ENCODE results near the gene HLA-DQB1.
A peak's percentile ranks its signal among the peaks of the same experiment; 100 is the strongest.
"Not testable (repeated sequence)": the region's sequence is repeated elsewhere in the genome, so short reads cannot be mapped to it uniquely, and the experiment has no call there.

The HLA-DQB1 gene

DNA sequence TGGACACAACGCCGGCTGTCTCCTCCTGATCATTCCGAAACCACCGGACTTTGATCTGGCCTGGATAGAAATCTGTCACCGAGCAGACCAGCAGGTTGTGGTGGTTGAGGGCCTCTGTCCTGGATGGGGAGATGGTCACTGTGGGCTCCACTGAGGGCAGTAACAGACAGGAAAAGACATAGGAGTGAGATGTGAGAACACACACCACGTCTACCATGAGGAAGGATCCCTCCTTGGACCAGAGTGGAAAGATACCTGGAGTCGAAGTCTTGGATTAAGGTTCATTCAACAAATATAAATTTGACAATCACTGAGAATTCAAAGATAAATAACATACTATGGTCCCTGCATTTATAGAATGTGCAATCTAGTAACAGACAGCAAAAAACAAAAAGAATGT lies 4.4 kb downstream of the HLA-DQB1 start:
- no peak for DNase-seq (ENCODE audit: low read depth)

DNA sequence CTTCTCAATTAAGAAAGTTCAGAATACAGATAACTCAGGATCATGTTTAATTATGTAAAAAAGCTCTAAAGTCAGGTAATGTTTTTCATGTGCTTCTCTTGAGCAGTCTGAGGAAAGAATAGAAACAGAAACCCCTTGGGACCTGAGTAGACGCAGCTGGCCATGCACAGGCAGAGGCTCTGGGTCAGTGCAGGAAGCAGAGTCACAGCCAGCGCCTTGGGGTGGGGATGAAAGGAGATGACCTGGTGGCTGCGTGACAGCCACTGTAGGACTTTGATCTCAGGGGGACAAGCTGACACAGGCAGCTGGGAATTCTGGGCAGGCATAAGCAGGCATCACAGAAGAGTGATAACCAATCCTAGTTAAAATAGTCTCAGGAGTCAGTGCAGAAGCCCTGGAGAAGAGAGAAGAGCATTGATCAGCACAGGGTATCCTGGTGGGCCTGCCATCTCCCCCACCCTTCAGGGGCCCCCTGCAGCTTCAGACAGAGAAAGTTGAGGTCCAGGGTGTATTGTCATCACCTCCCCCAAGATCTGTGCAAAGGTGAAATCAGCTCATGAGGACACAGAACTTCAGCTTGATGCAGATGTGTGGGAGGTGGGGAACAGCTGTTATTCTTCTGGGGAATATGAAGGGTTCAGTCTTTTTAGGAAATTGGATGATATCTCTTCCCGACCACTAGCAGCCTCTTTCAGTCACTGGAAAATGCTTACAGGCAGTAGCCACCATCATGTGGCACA lies 6.4 kb downstream of the HLA-DQB1 start:
- DNase-seq (ENCODE audit: low read depth), result no peak

- no peak for DNase-seq (ENCODE audit: low read depth)
These were observed 8.1 kb downstream of the HLA-DQB1 start for GRCh38 chr6:32658268-32658897.

GRCh38 chr6:32657819-32658218 lies 8.6 kb downstream of the HLA-DQB1 start:
- DNase-seq (ENCODE audit: low read depth), result not testable (repeated sequence)

GRCh38 chr6:32657329-32657728 lies 9.1 kb downstream of the HLA-DQB1 start:
- DNase-seq (ENCODE audit: low read depth), result not testable (repeated sequence)

DNA sequence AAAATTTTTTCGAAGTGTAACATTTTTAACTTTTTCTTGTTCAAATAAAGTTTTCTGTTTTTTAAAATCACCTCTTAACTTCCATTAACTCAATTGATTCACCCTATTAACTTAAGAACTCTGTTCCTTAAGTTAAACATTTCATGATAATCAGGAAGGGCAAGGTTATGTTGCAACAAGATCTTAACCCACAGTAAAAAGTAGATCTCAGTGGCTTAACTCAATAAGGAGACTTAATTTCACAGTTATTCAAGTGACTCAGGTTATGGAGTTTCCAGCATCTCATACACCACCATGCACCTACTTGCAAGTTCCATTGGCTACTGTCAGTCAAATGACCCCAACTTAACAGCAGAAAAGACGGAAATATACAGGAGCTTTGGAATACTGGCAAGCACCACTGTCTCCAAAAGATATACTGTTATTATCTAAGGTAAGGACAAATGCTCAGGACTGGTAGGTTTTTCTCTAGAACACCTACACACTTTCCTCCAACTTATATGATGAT lies 11.2 kb downstream of the HLA-DQB1 start:
- DNase-seq (ENCODE audit: low read depth), result no peak

GRCh38 chr6:32645047-32645703 lies 21.3 kb downstream of the HLA-DQB1 start:
- DNase-seq (ENCODE audit: low read depth), result no peak

- DNase-seq (ENCODE audit: low read depth), result no peak
These were observed 22.6 kb downstream of the HLA-DQB1 start for GRCh38 chr6:32643904-32644303.

GRCh38 chr6:32642720-32643106 lies 23.7 kb downstream of the HLA-DQB1 start:
- no peak for DNase-seq (ENCODE audit: low read depth)

DNA sequence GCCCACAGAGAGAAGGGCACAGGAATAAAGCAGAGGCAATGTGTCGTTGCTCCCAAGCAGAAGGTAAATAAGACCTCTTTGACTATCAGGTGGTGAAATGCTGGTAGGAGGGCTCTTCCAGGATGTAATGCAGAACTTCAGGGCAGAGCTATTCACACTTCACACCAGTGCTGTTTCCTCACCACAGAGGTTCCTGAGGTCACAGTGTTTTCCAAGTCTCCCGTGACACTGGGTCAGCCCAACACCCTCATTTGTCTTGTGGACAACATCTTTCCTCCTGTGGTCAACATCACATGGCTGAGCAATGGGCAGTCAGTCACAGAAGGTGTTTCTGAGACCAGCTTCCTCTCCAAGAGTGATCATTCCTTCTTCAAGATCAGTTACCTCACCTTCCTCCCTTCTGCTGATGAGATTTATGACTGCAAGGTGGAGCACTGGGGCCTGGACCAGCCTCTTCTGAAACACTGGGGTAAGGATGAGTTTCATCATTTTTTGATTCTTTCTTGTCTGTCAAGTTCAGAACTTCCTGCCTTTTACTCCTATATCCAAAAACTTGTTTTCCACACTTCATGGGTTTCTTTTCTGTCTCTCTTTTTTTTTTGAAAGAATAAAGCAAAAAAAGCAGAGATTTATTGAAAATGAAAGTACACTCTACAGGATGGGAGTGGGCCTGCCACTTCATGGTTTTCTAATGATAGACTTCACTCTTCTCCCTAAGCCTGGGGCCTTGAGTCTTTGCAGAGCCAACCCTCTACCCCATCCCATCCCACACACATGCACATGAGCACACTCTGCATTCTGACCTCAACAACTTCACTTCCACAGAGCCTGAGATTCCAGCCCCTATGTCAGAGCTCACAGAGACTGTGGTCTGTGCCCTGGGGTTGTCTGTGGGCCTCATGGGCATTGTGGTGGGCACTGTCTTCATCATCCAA lies 24.4 kb downstream of the HLA-DQB1 start:
- not testable (repeated sequence) for DNase-seq (ENCODE audit: low read depth)

DNA sequence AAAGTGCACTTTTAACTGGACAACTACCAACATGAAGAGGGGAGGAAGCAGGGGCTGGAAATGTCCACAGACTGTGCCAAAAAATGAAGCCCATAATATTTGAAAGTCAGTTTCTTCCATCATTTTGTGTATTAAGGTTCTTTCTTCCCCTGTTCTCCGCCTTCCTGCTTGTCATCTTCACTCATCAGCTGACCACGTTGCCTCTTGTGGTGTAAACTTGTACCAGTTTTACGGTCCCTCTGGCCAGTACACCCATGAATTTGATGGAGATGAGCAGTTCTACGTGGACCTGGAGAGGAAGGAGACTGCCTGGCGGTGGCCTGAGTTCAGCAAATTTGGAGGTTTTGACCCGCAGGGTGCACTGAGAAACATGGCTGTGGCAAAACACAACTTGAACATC lies 25.3 kb downstream of the HLA-DQB1 start:
- no peak for DNase-seq (ENCODE audit: low read depth)

GRCh38 chr6:32639440-32640394 lies 26.7 kb downstream of the HLA-DQB1 start:
- no peak for DNase-seq (ENCODE audit: low read depth)

DNA sequence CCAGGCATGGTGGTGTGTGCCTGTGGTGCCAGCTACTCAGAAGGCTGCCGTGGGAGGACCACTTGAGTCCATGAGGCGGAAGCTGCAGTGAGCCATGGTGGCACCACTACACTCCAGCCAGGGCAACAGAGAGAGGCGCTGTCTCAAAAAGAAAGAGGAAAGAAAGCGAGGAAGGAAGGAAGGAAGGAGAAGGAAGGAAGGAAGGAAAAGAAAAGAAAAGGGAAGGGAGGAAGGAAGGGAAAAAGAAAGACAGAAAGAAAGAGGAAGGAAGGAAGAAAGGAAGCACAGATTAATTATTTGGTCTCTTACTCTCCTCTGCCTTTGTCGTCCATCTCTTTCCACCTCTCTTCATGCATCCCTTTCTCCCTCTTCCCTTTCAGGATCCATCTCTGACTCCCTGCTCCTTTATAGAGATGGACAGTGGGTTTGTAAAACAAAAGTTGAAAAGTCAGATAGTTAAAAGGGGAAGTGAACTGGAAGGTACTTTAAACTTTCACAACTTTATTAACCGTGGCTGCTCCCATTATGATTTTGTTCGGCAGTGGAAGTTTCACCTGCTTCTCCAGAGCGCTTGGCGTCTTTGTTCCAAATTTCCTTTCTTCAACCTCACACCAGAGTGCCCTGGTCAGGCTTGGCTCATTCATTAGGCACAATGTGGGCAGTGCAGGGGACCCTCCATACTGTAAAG lies 27.8 kb downstream of the HLA-DQB1 start:
- DNase-seq (ENCODE audit: low read depth), result no peak

GRCh38 chr6:32637883-32638282 lies 28.6 kb downstream of the HLA-DQB1 start:
- DNase-seq (ENCODE audit: low read depth), result no peak

GRCh38 chr6:32637219-32637880 lies 29.1 kb downstream of the HLA-DQB1 start, which contains the start of gene HLA-DQA1:
Gene HLA-DQA1 (plus strand): TSS chr6:32637406. CDS start chr6:32637459, 53 bp downstream.
- no peak for DNase-seq (ENCODE audit: low read depth)

DNA sequence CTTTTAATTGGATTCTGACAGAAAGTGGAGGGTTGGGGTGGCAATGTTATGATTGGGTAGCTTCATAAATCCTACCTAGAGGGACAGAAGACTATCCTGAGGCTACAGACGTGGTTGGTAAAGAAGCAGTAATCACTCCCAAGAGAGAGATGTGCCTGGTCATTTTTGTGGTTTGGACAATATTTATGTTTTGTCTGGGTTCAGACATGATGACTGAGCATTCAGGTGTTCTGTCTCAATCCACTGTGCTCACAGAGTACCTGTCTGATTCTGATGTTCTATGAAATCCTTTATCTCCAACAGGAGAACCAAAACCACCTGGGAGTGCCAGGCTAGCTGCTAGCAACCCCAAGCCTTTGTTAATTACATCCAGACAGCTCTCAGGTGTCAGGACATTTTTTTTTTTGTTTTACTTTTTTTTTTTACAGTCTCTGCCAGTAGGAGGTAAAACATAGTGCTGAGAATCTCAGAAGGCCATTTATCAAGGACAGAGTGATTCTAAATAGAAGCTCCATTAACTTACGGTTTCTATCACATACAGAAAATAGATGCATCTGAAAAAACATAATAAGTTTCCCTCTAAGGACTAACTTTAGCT lies 30.8 kb downstream of the HLA-DQB1 start:
- no peak for DNase-seq (ENCODE audit: low read depth)

GRCh38 chr6:32629793-32630192 lies 36.7 kb downstream of the HLA-DQB1 start:
- DNase-seq (ENCODE audit: low read depth), result not testable (repeated sequence)

- peak; percentile 9 for DNase-seq (ENCODE audit: low read depth)
These were observed 38.6 kb downstream of the HLA-DQB1 start for GRCh38 chr6:32627831-32628230.

GRCh38 chr6:32627249-32627648 lies 39.2 kb downstream of the HLA-DQB1 start:
- no peak for DNase-seq (ENCODE audit: low read depth)
